Measurements from ENCODE around the gene PKIB.

DNA sequence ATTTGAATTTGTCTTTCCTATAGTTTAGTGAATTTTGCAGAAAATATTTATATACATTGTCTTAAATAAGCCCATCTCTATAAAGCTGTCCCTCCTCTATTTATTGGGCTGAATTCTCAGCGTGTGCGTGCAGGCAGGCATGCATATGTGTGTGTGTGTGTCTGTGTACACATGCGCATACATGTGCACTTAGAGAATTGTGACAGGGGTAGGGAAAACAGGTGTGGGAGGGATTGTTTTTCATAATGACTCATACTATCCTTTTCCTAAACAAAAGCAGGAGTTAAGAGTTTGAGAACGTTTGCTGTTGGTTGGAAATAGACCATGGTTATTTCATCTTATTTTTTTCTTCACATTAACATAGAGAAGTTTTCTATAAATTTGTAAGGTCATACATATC is 126.0 kb downstream of the PKIB start:
- TF ChIP-seq, protein P1, sequence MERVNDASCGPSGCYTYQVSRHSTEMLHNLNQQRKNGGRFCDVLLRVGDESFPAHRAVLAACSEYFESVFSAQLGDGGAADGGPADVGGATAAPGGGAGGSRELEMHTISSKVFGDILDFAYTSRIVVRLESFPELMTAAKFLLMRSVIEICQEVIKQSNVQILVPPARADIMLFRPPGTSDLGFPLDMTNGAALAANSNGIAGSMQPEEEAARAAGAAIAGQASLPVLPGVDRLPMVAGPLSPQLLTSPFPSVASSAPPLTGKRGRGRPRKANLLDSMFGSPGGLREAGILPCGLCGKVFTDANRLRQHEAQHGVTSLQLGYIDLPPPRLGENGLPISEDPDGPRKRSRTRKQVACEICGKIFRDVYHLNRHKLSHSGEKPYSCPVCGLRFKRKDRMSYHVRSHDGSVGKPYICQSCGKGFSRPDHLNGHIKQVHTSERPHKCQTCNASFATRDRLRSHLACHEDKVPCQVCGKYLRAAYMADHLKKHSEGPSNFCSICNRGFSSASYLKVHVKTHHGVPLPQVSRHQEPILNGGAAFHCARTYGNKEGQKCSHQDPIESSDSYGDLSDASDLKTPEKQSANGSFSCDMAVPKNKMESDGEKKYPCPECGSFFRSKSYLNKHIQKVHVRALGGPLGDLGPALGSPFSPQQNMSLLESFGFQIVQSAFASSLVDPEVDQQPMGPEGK (CRISPR knock-in tag; IDR thresholded peaks at IDR 0.05; ENCODE audit: borderline replicate concordance), result no peak
- no peak for TF ChIP-seq PPARA (CRISPR knock-in tag; IDR thresholded peaks at IDR 0.05; ENCODE audit: borderline replicate concordance)
- TF ChIP-seq CSDC2 (CRISPR knock-in tag; IDR thresholded peaks at IDR 0.05), result no peak
- no peak for TF ChIP-seq ZC3H10 (CRISPR knock-in tag; IDR thresholded peaks at IDR 0.05)
- TF ChIP-seq ZFP3 (CRISPR knock-in tag; IDR thresholded peaks at IDR 0.05), result no peak
- TF ChIP-seq ZNF565 (CRISPR knock-in tag; conservative IDR thresholded peaks at IDR 0.05; ENCODE audit: low read depth), result no peak
- no peak for TF ChIP-seq ZNF70 (CRISPR knock-in tag; IDR thresholded peaks at IDR 0.05)
- no peak for TF ChIP-seq ESRRG (CRISPR knock-in tag; IDR thresholded peaks at IDR 0.05)
- TF ChIP-seq, protein P2, sequence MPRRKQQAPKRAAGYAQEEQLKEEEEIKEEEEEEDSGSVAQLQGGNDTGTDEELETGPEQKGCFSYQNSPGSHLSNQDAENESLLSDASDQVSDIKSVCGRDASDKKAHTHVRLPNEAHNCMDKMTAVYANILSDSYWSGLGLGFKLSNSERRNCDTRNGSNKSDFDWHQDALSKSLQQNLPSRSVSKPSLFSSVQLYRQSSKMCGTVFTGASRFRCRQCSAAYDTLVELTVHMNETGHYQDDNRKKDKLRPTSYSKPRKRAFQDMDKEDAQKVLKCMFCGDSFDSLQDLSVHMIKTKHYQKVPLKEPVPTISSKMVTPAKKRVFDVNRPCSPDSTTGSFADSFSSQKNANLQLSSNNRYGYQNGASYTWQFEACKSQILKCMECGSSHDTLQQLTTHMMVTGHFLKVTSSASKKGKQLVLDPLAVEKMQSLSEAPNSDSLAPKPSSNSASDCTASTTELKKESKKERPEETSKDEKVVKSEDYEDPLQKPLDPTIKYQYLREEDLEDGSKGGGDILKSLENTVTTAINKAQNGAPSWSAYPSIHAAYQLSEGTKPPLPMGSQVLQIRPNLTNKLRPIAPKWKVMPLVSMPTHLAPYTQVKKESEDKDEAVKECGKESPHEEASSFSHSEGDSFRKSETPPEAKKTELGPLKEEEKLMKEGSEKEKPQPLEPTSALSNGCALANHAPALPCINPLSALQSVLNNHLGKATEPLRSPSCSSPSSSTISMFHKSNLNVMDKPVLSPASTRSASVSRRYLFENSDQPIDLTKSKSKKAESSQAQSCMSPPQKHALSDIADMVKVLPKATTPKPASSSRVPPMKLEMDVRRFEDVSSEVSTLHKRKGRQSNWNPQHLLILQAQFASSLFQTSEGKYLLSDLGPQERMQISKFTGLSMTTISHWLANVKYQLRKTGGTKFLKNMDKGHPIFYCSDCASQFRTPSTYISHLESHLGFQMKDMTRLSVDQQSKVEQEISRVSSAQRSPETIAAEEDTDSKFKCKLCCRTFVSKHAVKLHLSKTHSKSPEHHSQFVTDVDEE (CRISPR knock-in tag; IDR thresholded peaks at IDR 0.05), result no peak
